Germinal center (tissue), 1 donor: Measurements from ENCODE around the gene RHBDL1.
A peak's percentile ranks its signal among the peaks of the same experiment; 100 is the strongest.

Source experiments
- DNase-seq: peaks from one replicate; pipeline ENCODE4 v3.0.0; 2012; ENCODE audit warnings: mixed read lengths, low spot score

RHBDL1 gene

GRCh38 chr16:720447-720989 is 45.0 kb downstream of the RHBDL1 start:
- peak; percentile 57 for DNase-seq

DNA sequence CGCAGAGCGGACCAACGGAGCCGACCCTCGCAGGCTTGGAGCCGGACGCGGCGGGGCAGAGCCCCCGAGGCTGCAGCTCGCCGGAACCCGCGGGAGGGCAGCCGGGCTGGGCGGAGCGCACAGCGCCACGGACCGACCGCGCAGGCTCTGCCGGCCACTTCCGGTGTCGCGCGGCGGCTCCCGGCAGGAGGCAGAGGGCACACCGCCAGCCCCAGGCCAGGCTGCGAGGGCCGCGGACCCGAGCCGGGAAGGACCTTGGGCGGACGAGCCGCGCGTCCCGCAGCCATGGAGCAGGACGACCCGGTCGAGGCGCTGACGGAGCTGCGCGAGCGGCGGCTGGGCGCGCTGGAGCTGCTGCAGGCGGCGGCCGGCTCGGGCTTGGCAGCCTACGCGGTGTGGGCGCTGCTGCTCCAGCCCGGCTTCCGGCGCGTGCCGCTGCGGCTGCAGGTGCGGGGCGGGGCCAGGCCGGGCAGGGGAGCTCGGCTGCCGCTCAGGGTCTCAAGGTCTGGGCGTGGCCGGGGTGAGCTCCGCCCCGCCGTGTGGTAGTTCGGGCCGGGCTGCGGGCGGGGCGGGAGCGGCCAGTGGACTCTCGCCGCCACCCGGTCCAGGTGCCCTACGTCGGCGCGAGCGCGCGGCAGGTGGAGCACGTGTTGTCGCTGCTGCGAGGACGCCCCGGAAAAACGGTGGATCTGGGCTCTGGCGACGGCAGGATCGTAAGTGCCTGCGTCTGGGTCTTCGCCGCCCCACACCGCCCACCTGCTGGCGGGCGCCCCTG is 45.7 kb downstream of the RHBDL1 start, which contains the start of gene ANTKMT:
TSS of gene ANTKMT (plus strand) at position 157 of the 775 bp plus-strand sequence. CDS start at position 286, 129 bp downstream.
- peak; percentile 90 for DNase-seq

DNA sequence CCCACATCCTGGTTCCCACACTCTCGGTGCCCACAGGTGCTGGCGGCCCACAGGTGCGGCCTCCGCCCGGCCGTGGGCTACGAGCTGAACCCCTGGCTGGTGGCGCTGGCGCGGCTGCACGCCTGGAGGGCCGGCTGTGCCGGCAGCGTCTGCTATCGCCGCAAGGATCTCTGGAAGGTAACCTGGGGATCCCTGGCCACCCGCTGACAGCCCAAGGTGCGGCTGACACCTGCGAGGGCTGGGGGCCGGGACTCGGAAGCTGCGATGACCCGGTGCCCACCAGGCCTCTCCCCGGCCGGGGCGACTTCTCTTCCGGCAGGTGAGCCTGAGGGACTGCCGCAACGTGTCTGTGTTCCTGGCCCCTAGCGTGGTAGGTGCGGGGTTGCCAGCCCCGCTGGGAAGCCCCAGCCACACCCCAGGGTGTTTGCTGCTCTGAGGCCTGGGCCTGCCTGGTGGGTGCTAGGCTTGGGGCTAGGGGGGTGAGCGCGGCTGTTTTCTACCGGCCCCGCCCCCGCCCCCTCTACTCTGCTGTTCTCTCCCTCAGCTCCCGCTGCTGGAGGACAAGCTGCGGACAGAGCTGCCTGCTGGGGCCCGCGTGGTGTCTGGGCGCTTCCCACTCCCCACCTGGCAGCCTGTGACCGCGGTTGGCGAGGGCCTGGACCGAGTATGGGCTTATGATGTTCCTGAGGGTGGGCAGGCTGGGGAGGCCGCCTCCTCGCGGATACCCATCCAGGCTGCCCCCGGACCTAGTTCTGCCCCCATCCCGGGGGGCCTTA is 46.5 kb downstream of the RHBDL1 start:
- no peak for DNase-seq

GRCh38 chr16:722835-723633 is 47.6 kb downstream of the RHBDL1 start:
- no peak for DNase-seq

GRCh38 chr16:723695-724094 is 48.2 kb downstream of the RHBDL1 start:
- DNase-seq = no peak

DNA sequence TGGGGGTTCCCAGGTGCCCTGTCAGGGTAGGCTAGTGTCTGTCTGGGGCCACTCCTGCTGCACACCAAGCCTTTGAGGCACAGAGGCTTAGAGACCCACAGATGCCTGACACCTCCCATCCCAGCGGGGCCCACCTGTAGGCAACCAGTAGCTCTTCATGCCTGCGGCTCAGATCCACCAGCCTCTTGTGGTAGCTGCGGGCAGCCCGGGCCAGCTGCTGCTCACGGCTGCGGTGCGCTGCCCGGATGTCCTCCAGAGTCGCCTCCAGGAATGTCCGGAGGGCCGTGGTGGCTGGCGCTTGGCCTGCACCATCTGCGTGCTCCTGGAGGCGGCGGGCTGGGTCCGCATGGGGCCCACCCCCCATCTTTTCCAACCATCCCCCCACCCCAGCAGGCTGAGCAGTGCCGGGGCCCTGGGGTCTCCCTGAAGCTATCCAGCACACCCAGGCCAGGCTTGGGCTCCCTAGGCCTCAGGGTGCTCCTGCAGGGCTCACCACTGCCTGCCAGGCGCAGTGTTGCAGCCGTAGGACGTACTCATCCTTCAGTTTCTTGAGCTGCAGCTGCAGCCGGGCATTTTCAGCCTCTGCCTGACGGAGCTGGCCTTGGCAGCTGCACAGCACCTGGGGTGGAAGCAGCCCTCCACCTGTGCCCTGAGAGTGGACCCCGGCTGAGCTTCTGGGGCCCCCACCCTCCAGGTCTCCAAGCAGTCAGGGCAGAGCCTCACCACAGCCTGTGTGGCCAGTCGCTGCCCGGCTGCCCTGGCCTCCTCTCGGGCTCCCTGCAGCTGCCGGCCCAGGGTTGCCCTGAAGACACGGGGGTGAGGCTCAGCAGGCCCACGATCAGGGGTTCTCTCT is 48.9 kb downstream of the RHBDL1 start:
- no peak for DNase-seq

DNA sequence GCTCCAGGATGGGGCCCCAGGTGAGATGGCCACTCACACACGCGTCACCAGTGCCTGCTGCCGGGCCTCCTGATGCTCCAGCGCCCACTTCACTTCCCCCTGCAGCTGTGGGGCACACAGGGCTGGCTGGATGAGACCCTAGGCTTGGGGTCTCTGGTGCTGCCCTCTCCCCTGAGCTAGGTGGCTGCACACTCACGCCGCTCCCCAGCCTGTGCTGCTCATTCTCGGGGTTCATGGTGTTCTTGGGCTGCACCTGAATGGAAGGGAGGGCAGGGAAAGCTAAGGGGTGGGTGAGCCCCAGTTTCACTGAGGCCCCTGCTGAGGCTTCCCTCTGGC is 49.5 kb downstream of the RHBDL1 start:
- no peak for DNase-seq

GRCh38 chr16:725463-726187 is 50.2 kb downstream of the RHBDL1 start:
- no peak for DNase-seq

GRCh38 chr16:726188-726437 is 50.6 kb downstream of the RHBDL1 start:
- DNase-seq = no peak

- peak; percentile 78 for DNase-seq
These were observed 51.2 kb downstream of the RHBDL1 start, which contains the start of the genes CCDC78 and HAGHL for GRCh38 chr16:726438-727290. Gene CCDC78 (minus strand): TSS chr16:726443. CDS start chr16:726367, 76 bp downstream. Gene HAGHL (plus strand): TSS chr16:727106. CDS start chr16:727510, 404 bp downstream.

GRCh38 chr16:727291-727977 is 52.0 kb downstream of the RHBDL1 start:
- DNase-seq = peak; percentile 52
